ENCODE measurements around the gene EYA2. TPM values are rescaled to one million over a fixed set of nuclear protein-coding genes. Genes with fewer than 3 reads are reported as not detected.
A peak's percentile ranks its signal among the peaks of the same experiment; 100 is the strongest.

The EYA2 gene
- total RNA-seq, 1 donor from 2014 or later: 0.62 TPM

- peaks cover 1% of the 10 kb centered on the region for H3K9me3 Mint-ChIP-seq
- TF ChIP-seq, protein P1, sequence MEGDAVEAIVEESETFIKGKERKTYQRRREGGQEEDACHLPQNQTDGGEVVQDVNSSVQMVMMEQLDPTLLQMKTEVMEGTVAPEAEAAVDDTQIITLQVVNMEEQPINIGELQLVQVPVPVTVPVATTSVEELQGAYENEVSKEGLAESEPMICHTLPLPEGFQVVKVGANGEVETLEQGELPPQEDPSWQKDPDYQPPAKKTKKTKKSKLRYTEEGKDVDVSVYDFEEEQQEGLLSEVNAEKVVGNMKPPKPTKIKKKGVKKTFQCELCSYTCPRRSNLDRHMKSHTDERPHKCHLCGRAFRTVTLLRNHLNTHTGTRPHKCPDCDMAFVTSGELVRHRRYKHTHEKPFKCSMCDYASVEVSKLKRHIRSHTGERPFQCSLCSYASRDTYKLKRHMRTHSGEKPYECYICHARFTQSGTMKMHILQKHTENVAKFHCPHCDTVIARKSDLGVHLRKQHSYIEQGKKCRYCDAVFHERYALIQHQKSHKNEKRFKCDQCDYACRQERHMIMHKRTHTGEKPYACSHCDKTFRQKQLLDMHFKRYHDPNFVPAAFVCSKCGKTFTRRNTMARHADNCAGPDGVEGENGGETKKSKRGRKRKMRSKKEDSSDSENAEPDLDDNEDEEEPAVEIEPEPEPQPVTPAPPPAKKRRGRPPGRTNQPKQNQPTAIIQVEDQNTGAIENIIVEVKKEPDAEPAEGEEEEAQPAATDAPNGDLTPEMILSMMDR (IDR thresholded peaks at IDR 0.05): no peak
- ChIA-PET CTCF (no interaction called here), POLR2A (no interaction called here)
- no peak for DNase-seq
- peak overlapping the region; percentile 60 for H3K4me3 Mint-ChIP-seq
- no peaks in the 10 kb centered on the region for H3K36me3 Mint-ChIP-seq (ENCODE audit: low read depth)
- peaks cover 2% of the 10 kb centered on the region for H3K4me1 Mint-ChIP-seq
- intact Hi-C loops (cut with micrococcal nuclease): no loop called here
- H3K27ac Mint-ChIP-seq: no peak overlapping the region
- peaks cover 49% of the 10 kb centered on the region for H3K27me3 Mint-ChIP-seq
- no peak for ATAC-seq (ENCODE audit: low read depth)
These were observed 1.2 kb downstream of the EYA2 start for GRCh38 chr20:46895906-46896242.

GRCh38 chr20:46897328-46897880 lies 2.8 kb downstream of the EYA2 start:
- Mint-ChIP-seq H3K27ac (no peak overlapping the region), H3K4me3 (no peak overlapping the region), H3K27me3 (peaks cover 45% of the 10 kb centered on the region), H3K36me3 (ENCODE audit: low read depth) (no peaks in the 10 kb centered on the region), H3K4me1 (peaks cover 2% of the 10 kb centered on the region), H3K9me3 (no peaks in the 10 kb centered on the region)
- ATAC-seq (ENCODE audit: low read depth) (no peak), DNase-seq (no peak)
- intact Hi-C loops (cut with micrococcal nuclease): no loop called here
- ChIA-PET POLR2A (no interaction called here), CTCF (no interaction called here)
- TF ChIP-seq, protein P1 (IDR thresholded peaks at IDR 0.05): no peak

- peaks cover 40% of the 10 kb centered on the region for H3K27me3 Mint-ChIP-seq
- intact Hi-C loops (cut with micrococcal nuclease): no loop called here
- no peaks in the 10 kb centered on the region for H3K36me3 Mint-ChIP-seq (ENCODE audit: low read depth)
- peaks cover 2% of the 10 kb centered on the region for H3K4me1 Mint-ChIP-seq
- TF ChIP-seq, protein P1 (IDR thresholded peaks at IDR 0.05): no peak
- ATAC-seq (ENCODE audit: low read depth): no peak
- no peak overlapping the region for H3K27ac Mint-ChIP-seq
- H3K4me3 Mint-ChIP-seq: no peak overlapping the region
- CTCF ChIA-PET: no interaction called here
- POLR2A ChIA-PET: no interaction called here
- no peaks in the 10 kb centered on the region for H3K9me3 Mint-ChIP-seq
- no peak for DNase-seq
These were observed 3.8 kb downstream of the EYA2 start for GRCh38 chr20:46898423-46898822.

DNA sequence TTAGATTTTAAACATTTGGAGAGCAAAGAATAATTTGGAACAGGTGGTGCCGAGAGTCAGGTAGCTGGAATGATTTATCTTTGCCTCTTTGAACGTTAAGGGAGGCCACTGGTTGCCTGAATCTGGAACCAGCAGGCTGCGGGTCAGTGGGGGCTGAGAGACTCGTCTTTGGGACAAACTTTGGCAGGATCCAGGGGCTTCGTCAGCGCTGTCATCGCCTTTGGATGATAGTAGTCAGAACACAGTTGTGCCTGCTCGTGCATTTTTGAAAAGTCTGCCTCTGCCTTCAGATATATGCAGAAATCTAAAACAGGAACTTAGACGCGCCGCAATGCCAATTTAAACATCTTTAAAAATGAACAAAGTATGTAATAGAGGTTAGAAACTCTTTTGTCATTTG lies 5.0 kb downstream of the EYA2 start:
- Mint-ChIP-seq H3K36me3 (ENCODE audit: low read depth) (no peaks in the 10 kb centered on the region), H3K27me3 (peaks cover 33% of the 10 kb centered on the region), H3K4me1 (peaks cover 2% of the 10 kb centered on the region), H3K27ac (no peak overlapping the region), H3K4me3 (no peak overlapping the region), H3K9me3 (no peaks in the 10 kb centered on the region)
- TF ChIP-seq, protein P1 (IDR thresholded peaks at IDR 0.05): no peak
- CTCF ChIA-PET: no interaction called here
- ATAC-seq (ENCODE audit: low read depth): no peak
- intact Hi-C loops (cut with micrococcal nuclease): no loop called here
- POLR2A ChIA-PET: interaction anchor here (0.5 kb wide), 1 partner anchor 117 kb away, joined by 3 read pairs; no protein-coding TSS in a partner anchor
- DNase-seq: no peak

DNA sequence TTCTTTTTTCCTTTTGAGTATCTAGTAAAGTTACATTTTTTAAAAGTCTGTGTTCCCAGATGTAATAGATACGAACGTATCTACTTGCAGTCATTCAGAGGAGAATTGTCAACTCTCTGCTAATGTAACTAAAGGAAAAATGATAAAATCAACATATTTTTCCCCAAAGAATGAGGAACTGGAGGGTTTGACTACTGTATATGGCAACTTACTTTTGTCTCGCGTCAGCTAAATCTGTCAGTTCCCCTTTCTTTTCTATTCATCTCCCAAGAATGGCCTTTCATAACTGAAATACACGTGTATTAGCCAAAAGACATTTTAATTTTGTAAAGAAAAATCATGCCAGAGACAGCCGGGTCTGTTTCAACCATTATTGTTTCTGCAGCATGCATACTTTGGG lies 5.4 kb downstream of the EYA2 start:
- POLR2A ChIA-PET: interaction anchor here (0.5 to 0.6 kb wide), 2 partner anchors 117 to 539 kb away, joined by 3 read pairs; no protein-coding TSS in a partner anchor
- DNase-seq: no peak
- H3K27ac Mint-ChIP-seq: no peak overlapping the region
- no peaks in the 10 kb centered on the region for H3K9me3 Mint-ChIP-seq
- intact Hi-C loops (cut with micrococcal nuclease): no loop called here
- no peaks in the 10 kb centered on the region for H3K36me3 Mint-ChIP-seq (ENCODE audit: low read depth)
- CTCF ChIA-PET: no interaction called here
- H3K4me3 Mint-ChIP-seq: no peak overlapping the region
- TF ChIP-seq, protein P1 (IDR thresholded peaks at IDR 0.05): no peak
- no peak for ATAC-seq (ENCODE audit: low read depth)
- peaks cover 33% of the 10 kb centered on the region for H3K27me3 Mint-ChIP-seq
- peaks cover 2% of the 10 kb centered on the region for H3K4me1 Mint-ChIP-seq
